ENCODE measurements around the gene UNC119. TPM values are rescaled to one million over a fixed set of nuclear protein-coding genes. Genes with fewer than 3 reads are reported as not detected.

Gene UNC119
- total and polyA plus RNA-seq, 2 of the 13 experiments (the other 11 are each of a cell fraction or from before 2014, with no cell fraction given): 10.4 to 63.1 TPM

DNA sequence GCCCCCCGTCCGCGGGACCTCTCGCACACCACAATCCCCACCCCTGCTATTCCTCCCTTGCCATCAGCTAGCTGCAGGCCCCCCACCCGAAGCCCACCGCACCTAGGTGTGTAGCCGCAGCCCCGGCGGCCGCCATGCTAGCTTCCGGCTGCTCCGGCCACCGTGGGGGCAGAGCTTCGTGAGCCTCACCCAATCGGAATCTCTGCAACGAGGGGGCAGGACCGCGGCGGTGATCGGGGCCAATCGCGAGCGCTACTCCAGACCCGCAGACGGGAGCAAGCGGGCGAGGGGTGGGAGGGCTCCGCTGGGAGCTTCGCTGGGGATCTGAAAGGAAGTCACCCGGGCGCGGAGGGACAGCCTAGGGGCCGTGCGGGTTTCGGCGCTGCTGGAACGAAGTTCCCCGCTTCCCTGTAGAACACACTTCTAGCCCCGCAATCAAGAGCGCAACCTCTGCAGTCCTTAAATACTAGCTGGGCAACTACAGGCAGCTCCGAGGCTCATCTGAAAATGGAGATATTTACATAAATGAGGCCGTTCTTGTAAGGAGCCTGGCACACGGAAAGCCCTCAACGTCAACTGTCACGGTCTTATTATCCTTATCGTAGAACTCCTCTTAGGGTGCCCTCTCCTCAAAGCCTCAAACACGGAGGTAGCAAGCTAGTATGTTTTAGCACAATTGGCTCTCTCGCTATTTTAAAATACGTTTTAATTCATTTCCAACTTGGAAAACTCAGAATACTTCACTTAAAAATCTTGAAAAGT lies 19.1 kb upstream of the UNC119 start, which contains the start of gene PIGS (continued):
- TF ChIP-seq CSRNP1 (CRISPR knock-in tag; IDR thresholded peaks at IDR 0.05) (peak; percentile 24; the same call in 1 of the 2 replicates), ZNF350 (CRISPR knock-in tag; IDR thresholded peaks at IDR 0.05; ENCODE audit: borderline replicate concordance, low read depth) (peak; percentile 67; the same call in 1 of the 2 replicates), ZNF687 (CRISPR knock-in tag; IDR thresholded peaks at IDR 0.05) (peak; percentile 78; the same call in 1 of the 2 replicates), SOX6 (IDR thresholded peaks at IDR 0.05) (no peak), SOX6 (CRISPR knock-in tag; IDR thresholded peaks at IDR 0.05) (peak; percentile 39), ZNF788 (CRISPR knock-in tag; IDR thresholded peaks at IDR 0.05; ENCODE audit: borderline replicate concordance) (0 out of 2 replicates have a peak, but pooled peaks have one; percentile 27), AKAP8 (CRISPR knock-in tag; IDR thresholded peaks at IDR 0.05) (0 out of 2 replicates have a peak, but pooled peaks have one; percentile 26), ZNF883 (CRISPR knock-in tag; IDR thresholded peaks at IDR 0.05; ENCODE audit: not compliant biosample characterization) (peak; percentile 80), CEBPZ (IDR thresholded peaks at IDR 0.05; ENCODE audit: low read length) (no peak)
- TF ChIP-seq, protein P1, sequence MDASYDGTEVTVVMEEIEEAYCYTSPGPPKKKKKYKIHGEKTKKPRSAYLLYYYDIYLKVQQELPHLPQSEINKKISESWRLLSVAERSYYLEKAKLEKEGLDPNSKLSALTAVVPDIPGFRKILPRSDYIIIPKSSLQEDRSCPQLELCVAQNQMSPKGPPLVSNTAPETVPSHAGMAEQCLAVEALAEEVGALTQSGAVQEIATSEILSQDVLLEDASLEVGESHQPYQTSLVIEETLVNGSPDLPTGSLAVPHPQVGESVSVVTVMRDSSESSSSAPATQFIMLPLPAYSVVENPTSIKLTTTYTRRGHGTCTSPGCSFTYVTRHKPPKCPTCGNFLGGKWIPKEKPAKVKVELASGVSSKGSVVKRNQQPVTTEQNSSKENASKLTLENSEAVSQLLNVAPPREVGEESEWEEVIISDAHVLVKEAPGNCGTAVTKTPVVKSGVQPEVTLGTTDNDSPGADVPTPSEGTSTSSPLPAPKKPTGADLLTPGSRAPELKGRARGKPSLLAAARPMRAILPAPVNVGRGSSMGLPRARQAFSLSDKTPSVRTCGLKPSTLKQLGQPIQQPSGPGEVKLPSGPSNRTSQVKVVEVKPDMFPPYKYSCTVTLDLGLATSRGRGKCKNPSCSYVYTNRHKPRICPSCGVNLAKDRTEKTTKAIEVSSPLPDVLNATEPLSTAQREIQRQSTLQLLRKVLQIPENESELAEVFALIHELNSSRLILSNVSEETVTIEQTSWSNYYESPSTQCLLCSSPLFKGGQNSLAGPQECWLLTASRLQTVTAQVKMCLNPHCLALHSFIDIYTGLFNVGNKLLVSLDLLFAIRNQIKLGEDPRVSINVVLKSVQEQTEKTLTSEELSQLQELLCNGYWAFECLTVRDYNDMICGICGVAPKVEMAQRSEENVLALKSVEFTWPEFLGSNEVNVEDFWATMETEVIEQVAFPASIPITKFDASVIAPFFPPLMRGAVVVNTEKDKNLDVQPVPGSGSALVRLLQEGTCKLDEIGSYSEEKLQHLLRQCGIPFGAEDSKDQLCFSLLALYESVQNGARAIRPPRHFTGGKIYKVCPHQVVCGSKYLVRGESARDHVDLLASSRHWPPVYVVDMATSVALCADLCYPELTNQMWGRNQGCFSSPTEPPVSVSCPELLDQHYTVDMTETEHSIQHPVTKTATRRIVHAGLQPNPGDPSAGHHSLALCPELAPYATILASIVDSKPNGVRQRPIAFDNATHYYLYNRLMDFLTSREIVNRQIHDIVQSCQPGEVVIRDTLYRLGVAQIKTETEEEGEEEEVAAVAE (CRISPR knock-in tag; IDR thresholded peaks at IDR 0.05; ENCODE audit: borderline replicate concordance): no peak
- TF ChIP-seq, protein P2, sequence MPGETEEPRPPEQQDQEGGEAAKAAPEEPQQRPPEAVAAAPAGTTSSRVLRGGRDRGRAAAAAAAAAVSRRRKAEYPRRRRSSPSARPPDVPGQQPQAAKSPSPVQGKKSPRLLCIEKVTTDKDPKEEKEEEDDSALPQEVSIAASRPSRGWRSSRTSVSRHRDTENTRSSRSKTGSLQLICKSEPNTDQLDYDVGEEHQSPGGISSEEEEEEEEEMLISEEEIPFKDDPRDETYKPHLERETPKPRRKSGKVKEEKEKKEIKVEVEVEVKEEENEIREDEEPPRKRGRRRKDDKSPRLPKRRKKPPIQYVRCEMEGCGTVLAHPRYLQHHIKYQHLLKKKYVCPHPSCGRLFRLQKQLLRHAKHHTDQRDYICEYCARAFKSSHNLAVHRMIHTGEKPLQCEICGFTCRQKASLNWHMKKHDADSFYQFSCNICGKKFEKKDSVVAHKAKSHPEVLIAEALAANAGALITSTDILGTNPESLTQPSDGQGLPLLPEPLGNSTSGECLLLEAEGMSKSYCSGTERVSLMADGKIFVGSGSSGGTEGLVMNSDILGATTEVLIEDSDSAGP (CRISPR knock-in tag; IDR thresholded peaks at IDR 0.05; ENCODE audit: borderline replicate concordance): peak; percentile 79; the same call in 1 of the 2 replicates
